ENCODE data around the gene PRKG1. TPM values are rescaled to one million over a fixed set of nuclear protein-coding genes. Genes with fewer than 3 reads are reported as not detected.

The PRKG1 gene
- total RNA-seq, 1 experiment from 2014 or later = 1.0 TPM

DNA sequence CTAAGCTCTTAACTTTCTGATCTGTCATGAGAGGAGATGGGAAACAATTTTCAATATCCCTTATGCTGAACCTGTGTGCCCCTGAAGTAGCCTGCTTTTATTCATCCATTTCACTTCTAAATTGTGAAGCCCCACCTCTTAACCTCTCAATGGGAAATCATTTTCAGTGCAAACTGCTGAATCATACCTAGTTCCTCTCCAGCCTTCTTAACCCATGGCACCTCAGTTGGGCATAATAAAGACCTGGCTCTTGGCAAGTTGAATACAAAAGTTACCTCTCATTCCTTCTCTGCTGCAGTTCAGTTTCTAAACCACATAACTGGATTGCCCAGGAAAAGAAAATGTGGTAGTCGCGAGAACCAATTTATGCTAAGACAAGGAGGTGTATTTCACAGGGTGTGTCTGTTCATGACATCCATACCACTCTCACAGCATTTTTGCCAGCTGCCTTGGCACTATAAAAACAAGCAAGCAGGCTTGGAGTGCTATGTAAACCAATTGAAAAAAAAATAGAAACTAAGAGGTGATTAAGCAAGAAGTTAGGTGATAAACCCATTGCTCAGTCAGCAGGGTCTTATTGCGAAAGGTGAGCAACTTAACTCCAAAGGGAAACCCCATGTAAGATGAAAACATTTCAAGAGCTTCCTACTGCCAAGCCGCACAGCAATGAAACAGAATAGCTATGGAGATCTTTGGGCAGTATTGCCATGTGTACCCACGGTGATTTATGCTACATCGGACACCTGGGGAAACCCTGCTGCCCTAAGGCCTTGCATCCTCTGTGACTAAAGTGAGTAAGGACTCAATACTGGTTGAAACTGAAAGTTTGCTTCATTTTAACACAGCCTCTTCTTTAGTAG lies 1182.8 kb downstream of the PRKG1 start:
- peak; percentile 13 for DNase-seq (ENCODE audit: extremely low read depth, low read depth)

DNA sequence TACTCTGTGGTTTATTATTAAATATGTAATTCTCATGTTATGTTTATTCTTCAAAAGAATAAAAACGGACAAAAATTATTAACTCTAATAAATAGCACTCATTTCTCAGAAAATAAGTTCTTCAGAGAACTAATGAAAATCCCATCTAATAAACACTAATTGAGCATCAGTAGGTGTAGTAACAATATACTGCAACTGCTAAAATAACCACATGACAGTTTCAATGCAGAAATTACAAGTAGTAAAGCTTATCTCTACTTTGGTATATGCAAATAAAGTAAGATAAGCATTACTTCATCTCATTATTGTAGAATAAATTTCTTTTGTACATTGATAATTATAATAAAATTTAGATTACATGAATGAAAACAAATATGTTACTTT lies 1183.4 kb downstream of the PRKG1 start:
- DNase-seq (ENCODE audit: extremely low read depth, low read depth) = no peak

DNA sequence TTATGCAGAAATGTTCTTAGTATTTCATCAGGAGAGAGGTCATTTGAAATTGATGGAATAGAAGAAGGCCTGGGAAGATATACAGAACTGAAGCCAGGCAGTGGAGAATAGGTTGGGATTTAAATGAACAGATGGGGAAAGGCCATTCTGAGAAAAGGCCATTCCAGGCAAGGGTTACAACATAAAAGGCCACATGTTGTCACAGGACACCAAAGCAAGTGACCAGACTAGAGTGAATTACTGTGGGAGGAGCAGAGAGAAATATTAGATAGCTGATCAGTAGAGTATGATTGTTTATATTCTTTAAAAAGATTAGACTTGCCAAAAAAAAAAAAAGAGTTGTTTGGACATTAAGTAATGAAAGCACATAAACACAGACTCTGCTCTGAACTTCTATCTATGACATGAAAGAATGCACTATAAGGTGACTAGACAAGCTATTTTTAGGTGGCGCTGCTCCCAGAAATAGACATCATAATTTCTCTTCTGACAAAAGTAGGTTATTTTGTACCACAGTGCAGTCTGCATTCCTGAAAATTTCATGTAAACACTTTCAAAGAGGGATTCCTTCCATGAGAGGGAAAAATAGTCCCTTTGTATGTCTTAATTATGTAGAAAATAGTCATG lies 1184.6 kb downstream of the PRKG1 start:
- DNase-seq (ENCODE audit: extremely low read depth, low read depth) = no peak

DNA sequence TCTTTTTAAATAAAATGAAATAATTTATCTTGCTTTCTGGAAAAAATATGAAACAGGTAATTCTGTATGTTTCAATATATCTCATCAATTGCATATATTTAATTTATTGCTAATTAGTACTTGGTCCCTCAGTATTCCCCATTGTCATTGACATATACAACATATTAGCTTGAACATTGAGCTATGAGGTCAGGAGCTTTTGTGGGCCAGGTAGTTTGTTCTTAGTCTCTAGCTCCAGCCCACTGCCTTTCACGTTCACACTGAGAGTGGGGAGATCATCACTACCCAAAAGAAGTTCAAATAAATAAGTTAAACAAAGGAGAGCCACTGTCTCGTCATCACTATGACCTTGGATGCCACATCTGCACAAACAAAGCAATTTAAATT lies 1185.1 kb downstream of the PRKG1 start:
- no peak for DNase-seq (ENCODE audit: extremely low read depth, low read depth)

DNA sequence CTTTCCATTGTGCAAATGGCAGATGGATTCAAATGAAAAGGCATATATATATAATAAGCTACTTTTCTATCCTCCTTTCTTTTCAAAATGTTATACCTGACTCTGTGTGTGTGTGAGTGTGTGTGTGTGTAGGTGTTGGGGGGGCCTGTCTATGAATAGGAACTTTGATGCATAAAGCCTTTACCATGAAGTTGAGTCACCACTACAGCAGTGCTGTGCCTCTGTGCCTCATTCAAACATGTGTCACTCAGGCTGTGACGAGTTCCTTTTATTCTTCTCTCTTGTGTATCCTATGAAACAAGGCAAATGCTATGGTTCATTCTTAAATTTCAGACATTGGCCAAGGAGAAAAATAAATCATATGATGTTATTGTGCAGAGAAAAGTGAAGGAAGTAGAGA lies 1187.1 kb downstream of the PRKG1 start:
- DNase-seq (ENCODE audit: extremely low read depth, low read depth) = no peak

DNA sequence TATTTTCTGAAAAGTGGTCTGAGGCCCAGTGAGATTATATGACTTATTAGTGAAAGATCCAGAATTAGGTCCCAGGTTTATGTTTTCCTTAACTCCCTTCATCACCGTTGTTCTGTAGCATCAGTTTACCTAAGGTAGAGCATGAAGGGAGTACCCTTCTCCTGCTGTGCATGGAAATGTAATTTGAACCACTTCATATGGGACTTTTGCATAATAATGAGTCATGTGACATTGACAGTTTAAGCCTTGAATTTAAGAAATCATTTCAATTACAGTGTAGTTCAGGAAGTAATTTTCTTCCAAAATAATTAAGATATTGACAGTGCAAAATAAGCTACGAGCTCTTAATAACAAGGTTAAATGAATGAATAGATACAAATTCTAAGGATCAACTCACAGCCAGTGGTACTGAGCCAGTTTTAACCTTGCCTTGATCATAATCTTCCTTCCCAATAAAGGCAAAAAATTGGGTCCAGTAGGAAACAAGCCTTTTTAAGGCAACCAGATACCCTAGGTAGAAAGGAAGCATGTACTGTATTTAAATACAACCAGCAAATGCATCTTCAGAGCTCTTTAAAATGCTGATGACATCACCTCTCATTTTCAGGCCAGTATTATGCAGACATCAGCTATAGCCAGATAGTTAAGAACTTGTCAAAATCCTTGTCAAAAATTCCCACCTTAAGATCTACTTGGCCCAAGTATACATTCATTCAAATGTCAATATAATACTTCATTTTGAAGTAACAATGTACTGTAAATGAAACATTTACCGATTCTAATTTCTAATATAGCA lies 1191.0 kb downstream of the PRKG1 start:
- DNase-seq (ENCODE audit: extremely low read depth, low read depth) = no peak

DNA sequence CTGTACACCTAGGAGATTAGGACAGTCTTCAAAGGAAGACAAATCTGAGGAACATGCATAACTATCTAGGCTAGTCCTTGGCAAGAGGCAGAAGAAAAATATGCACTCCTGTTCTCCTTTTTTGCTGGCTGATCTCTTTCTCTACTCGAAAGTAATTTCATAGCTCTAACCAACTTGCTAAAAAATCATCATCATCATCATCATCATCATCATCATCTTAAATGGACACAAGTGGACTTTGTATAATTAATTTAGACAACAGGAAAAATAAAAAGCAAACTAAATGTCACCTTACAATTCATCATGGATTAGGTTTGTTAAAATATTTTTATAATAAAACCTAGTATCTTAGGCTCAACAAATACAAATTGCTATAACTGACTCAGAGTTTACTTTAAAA lies 1192.6 kb downstream of the PRKG1 start:
- DNase-seq (ENCODE audit: extremely low read depth, low read depth) = no peak

DNA sequence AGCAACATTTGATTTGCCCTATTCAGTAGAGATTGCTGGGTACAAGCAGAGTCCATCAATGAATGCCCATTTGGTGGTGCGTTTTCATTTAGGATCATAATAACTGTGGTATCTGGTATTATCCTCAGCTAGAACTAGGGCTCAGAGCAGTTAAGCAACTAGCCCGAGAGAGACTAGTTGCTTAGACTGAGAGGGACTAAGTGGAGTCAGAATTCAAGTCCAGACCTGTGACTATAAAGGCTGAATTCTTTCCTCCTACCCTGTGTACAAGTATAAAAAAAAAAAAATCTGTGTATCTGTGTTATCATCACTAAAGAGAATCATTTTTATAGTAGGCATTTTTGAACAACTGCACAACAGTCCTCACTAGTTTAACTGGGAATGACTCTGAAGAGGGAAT lies 1194.5 kb downstream of the PRKG1 start:
- no peak for DNase-seq (ENCODE audit: extremely low read depth, low read depth)

DNA sequence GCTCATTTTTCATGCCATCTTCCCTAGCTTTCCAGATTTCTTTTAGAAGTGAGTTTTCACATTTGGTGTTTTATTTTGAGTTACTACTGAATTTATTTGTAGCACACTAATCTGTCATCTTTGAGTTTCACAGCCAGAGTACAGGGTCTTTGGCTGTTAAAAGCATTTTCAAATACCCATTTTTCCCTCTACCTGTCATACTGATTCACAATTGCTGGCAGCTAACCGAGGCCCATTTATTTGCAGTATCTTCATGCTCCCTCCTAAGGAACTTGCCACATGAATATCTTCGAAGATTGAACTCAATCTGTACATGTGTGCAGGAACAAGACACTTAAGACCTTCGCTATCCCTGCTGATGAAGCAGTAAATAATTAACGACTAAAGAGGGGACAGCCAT lies 1194.9 kb downstream of the PRKG1 start:
- no peak for DNase-seq (ENCODE audit: extremely low read depth, low read depth)

DNA sequence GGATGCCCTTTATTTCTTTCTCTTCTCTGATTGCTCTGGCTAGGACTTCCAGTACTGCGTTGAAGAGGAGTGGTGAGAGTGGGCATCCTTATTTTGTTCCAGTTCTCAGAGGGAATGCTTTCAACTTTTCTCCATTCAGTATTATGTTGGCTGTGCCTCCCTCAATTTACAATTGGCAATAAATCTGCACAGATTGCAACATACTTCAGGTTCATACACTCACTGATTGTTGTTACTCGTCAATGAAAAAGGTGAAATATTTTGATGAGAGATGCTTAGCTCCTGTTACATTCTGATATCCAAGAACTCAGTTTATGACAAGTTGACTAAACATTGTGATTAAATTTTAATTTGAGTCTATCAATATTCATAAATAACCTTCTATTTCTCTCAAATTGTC lies 1201.9 kb downstream of the PRKG1 start:
- no peak for DNase-seq (ENCODE audit: extremely low read depth, low read depth)

DNA sequence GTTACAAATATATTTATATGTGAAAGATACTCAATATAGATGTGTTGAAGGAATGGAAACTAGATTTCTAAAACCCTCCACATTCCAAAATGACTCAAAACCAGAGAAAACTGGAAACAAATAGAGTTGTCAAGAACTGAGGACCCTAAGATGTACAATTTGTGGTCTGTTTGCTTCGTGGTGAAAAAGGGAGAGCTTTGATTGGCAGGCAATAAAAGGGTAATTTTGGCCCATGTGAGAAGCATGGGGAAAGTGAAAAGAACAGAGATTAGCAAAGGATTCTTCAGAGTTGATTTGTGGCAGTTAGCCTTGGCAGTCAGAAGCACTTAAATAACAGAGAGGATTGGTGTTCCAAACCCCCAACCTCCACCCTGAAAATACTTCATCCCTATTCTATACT lies 1202.7 kb downstream of the PRKG1 start:
- no peak for DNase-seq (ENCODE audit: extremely low read depth, low read depth)

DNA sequence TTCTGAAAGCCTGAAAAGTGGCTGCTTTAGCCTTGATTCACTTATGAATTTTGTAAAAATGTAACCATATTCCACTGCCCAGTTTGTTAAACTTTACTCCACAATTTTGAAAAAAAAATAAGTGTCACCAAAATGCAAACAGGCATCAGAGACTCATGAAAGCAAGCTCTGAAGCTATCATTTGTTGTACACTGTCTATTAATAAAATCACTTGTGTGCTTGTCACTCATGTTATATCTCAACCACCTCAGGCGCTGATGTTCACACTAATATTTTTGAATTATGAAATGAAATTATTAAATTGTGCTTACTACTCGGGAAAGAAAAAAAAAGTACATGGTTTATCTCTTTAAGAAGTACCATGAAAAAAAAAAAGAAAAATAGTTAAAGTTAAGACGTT lies 1205.3 kb downstream of the PRKG1 start:
- DNase-seq (ENCODE audit: extremely low read depth, low read depth) = no peak

DNA sequence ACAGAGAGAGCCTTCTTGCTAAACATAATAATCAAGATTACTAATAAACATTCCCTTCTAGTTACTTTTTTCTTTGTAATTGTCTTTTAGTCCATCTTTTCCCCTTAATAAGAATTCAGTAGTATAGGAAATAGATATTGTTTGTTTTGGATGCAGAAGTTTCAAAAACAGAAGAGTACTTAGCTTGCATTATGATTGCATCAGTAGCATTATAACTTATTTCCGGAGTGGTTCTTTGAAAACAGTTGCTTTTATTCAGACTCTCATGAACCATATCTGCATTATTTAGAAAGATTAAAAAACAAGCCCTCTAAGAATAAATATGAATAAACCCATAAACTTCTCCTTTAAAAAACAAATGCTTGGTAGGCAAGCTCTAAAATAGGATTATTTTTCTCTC lies 1205.8 kb downstream of the PRKG1 start:
- DNase-seq (ENCODE audit: extremely low read depth, low read depth) = peak; percentile 6

DNA sequence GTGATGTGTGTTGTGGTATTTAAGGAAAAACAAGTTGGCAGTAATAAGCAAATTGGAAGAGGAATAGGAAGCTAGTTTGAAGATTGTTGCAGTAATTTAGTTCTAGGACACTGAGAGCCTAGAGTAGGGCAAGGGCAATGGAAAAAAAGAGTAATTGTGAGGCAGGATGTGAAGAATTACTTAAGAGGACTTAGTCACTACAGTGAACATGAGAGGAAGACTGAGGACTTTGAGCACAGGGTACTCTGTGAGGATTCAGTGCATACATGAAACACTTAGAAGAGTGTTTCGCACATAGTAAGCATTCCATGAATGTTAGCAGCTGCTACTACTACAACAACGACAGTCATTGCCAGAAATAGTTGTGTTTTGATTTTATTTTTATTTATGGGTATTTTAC lies 1208.9 kb downstream of the PRKG1 start:
- no peak for DNase-seq (ENCODE audit: extremely low read depth, low read depth)

DNA sequence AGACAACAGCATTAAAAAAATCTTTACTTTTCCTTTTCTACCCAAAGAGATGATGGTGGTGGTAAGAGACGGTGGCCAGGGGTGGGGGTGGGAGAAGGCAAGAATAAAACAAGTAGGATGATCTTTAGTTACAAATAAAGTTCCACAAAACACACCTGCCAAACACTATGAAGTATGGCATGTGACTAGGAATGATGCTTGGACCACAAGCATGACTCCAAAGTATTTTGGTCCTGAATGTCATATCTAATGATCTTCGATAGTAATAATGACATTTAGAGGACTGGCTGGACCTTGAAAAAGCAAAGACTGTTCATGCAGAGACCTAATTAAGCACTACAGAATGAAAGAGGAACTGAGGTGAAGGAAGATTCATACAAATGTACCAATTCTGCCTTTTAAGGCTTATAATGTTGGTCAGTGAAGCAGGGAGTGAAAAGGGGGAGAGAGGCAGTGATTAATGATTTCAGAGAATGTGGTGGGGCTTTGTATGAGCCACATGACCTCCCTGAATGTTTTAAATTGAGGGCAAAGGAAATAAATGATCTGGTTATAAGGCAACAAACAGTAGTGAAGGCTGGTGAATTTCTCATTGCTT lies 1210.2 kb downstream of the PRKG1 start:
- DNase-seq (ENCODE audit: extremely low read depth, low read depth) = no peak

DNA sequence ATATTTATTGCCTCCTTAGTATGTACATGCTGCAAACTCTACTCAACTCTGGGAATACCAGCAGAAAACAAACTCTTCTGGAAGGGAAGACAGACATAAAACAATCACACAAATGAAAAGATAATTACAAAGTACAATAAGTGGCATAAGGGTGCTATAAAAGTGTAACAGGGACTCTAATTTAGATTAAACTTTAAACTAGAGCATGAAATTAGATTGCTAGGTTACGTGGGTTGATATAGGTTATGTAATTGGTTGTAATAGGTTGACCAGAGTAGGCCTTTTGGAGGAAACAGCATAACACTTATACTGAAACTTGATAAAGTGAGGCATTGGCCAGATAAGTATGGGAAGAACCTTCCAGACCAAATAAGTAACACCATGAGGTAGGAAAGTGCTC lies 1213.6 kb downstream of the PRKG1 start:
- no peak for DNase-seq (ENCODE audit: extremely low read depth, low read depth)

DNA sequence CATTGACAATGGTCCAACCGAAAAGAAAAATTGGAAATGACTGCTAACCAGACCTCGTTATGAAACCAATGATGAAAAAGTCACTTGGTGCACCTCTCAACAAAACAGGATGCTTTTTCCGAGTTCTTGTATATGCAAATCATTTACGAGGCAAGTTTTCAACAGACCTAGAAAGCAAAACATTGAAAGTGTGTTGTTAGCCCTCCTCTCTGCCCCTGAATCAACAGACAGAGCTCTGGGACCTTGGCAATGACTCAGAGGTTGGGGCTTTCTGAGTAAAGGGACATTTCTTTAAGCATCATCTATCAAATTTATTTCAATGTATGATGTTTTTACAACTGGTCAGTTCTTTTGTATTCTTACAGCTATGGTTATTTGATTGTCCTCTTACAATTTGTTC lies 1223.5 kb downstream of the PRKG1 start:
- no peak for DNase-seq (ENCODE audit: extremely low read depth, low read depth)

DNA sequence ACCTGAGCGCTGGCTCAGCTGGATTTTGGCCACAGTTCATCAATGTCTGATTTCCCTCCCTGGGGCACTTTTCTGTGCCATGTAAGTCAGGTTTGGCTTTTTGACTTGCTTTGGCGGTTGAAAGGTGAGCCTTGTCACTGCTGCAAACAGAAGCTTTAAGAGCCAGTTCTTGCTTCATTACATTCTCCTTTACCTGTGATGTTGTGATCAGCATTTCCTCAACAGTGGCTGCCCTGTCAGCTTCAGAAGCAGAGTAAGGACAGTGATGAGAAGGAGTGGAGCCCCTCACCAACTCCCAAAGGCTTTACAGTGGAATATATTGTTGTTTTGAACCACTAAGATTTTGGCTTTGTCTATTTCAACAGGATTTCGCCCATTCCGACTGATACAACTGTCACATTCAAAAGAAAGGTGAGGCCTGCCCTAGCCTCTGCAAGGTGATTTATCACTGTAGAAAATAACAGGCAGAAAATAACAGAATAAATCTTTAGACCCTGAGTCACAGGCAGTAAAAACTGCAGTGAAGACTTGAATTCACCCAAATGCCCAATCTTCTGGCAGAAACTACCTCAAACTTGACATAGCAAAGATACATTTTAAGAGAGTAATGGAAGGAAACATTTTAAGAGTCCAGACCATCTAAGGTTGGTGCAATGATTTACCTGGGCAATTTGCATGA lies 1226.5 kb downstream of the PRKG1 start:
- DNase-seq (ENCODE audit: extremely low read depth, low read depth) = no peak

DNA sequence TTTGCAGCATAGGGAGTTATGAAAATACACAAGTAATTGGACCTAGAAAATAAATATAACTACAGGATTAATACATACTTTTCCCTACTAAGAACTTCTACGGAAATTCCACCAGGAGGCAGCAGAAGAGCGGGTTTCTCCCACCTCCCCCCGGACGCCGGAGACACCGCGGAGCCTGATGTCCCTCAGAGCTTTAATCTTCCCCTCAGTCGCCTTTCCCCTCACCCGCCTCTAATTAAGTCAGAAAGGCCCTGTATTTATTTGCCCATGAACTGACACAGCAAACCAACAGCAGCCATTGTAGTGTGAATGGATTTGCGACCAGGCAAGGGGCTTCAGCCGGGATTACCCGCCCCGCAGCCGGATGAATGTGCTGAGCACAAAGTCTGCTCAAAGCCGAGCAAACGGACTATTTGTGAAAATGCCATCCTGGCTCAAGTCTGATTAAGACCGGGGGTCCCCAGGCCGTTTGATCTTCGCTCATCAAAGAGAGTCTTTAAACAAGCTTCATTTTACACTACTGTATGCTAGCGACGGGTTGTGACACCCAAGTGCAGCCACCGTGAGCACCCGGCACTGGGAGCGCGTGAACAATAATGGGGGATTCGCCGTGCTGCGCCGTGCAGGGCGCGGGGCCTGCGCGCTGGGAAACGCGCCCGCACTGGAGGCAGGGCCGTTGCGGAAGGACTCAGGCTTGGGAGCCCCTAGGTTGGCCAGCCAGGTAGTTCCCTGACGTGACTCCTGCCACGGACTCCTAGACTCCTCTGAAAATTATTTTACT lies 1234.2 kb downstream of the PRKG1 start:
- DNase-seq (ENCODE audit: extremely low read depth, low read depth) = peak; percentile 47

DNA sequence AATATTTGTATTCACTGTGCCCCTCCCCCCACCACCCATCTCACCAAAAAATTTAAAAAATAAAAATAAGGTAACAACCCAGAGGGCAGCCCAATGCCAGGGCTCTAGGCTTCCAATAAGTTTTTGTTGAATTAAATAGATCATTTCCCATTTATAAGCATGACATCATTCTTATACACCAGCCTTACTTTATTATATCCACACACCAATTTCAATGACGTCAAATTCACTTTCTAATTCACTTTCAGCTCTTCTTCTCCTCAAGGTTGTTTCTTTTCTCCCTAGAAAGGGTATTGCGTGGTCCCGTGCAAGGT lies 1238.6 kb downstream of the PRKG1 start:
- DNase-seq (ENCODE audit: extremely low read depth, low read depth) = no peak

Measured in NCI-H460 (cell line).